Measurements from ENCODE around the gene PLCH1. TPM values are rescaled to one million over a fixed set of nuclear protein-coding genes. Genes with fewer than 3 reads are reported as not detected.
A peak's percentile ranks its signal among the peaks of the same experiment; 100 is the strongest.

PLCH1 gene
- total RNA-seq, 1 experiment from 2014 or later: 3.1 TPM

- POLR2A ChIA-PET (ENCODE audit: low non-redundant PET): no interaction called here
- peak overlapping the region; percentile 39 for H3K27ac ChIP-seq (ENCODE audit: low read depth, low read length, poor library complexity, severe bottlenecking)
These were observed 753 bp downstream of the PLCH1 start for GRCh38 chr3:155744010-155744625.

GRCh38 chr3:155743606-155744005 is 1.3 kb downstream of the PLCH1 start:
- TSS peak; percentile 29 for BruUV-seq (replicated peaks)
- no peak for DNase-seq (ENCODE audit: low spot score)
- CTCF ChIA-PET: interaction anchor here (0.6 kb wide), 1 partner anchor 455 kb away, joined by 9 read pairs; no protein-coding TSS in a partner anchor

More at GRCh38 chr3:155744010-155744625, 753 bp downstream of the PLCH1 start:
- Histone ChIP-seq H3K9me3 (ENCODE audit: low read depth, low read length, poor library complexity, severe bottlenecking) (no peaks in the 10 kb centered on the region), H3K36me3 (ENCODE audit: insufficient read depth, low read length, poor library complexity, severe bottlenecking) (no peaks in the 10 kb centered on the region), H3K4me3 (ENCODE audit: low read depth, low read length, poor library complexity, severe bottlenecking) (peak overlapping the region; percentile 72), H3K4me1 (ENCODE audit: insufficient read depth, low read length, poor library complexity, severe bottlenecking) (peaks cover 16% of the 10 kb centered on the region), H3K27me3 (replicated peaks; ENCODE audit: insufficient read depth, low read depth, low read length, poor library complexity) (no peaks in the 10 kb centered on the region)
- TF ChIP-seq CTCF (conservative IDR thresholded peaks at IDR 0.05; ENCODE audit: low read depth, low read length): no peak
- TF ChIP-seq EZH2 (IDR thresholded peaks at IDR 0.05; ENCODE audit: borderline replicate concordance, low read depth, low read length, poor library complexity, severe bottlenecking): no peak
- DNase-seq (ENCODE audit: low spot score): peak; percentile 85
- BruUV-seq (replicated peaks): no TSS peak
- CTCF ChIA-PET: interaction anchor here (0.6 kb wide), 1 partner anchor 455 kb away, joined by 9 read pairs; no protein-coding TSS in a partner anchor
- intact Hi-C loops (cut with micrococcal nuclease; ENCODE audit: unreplicated experiment): loop anchor here (2.0 kb wide), 1 partner anchor 63 kb away; the partner anchor contains the start of gene C3orf33

GRCh38 chr3:155742349-155742965 is 2.4 kb downstream of the PLCH1 start:
- POLR2A ChIA-PET (ENCODE audit: low non-redundant PET): no interaction called here

More at GRCh38 chr3:155743606-155744005, 1.3 kb downstream of the PLCH1 start:
- intact Hi-C loops (cut with micrococcal nuclease; ENCODE audit: unreplicated experiment): loop anchor here (2.0 kb wide), 1 partner anchor 63 kb away; the partner anchor contains the start of gene C3orf33
- no peaks in the 10 kb centered on the region for H3K9me3 ChIP-seq (ENCODE audit: low read depth, low read length, poor library complexity, severe bottlenecking)
- H3K27ac ChIP-seq (ENCODE audit: low read depth, low read length, poor library complexity, severe bottlenecking): no peak overlapping the region
- H3K36me3 ChIP-seq (ENCODE audit: insufficient read depth, low read length, poor library complexity, severe bottlenecking): no peaks in the 10 kb centered on the region
- peak overlapping the region; percentile 72 for H3K4me3 ChIP-seq (ENCODE audit: low read depth, low read length, poor library complexity, severe bottlenecking)
- POLR2A ChIA-PET (ENCODE audit: low non-redundant PET): no interaction called here
- TF ChIP-seq CTCF (conservative IDR thresholded peaks at IDR 0.05; ENCODE audit: low read depth, low read length): no peak
- no peak for TF ChIP-seq EZH2 (IDR thresholded peaks at IDR 0.05; ENCODE audit: borderline replicate concordance, low read depth, low read length, poor library complexity, severe bottlenecking)
- H3K4me1 ChIP-seq (ENCODE audit: insufficient read depth, low read length, poor library complexity, severe bottlenecking): peaks cover 16% of the 10 kb centered on the region
- no peaks in the 10 kb centered on the region for H3K27me3 ChIP-seq (replicated peaks; ENCODE audit: insufficient read depth, low read depth, low read length, poor library complexity)

More at GRCh38 chr3:155742349-155742965, 2.4 kb downstream of the PLCH1 start:
- no peak overlapping the region for H3K4me3 ChIP-seq (ENCODE audit: low read depth, low read length, poor library complexity, severe bottlenecking)
- H3K27me3 ChIP-seq (replicated peaks; ENCODE audit: insufficient read depth, low read depth, low read length, poor library complexity): no peaks in the 10 kb centered on the region
- TF ChIP-seq EZH2 (IDR thresholded peaks at IDR 0.05; ENCODE audit: borderline replicate concordance, low read depth, low read length, poor library complexity, severe bottlenecking) (no peak), CTCF (conservative IDR thresholded peaks at IDR 0.05; ENCODE audit: low read depth, low read length) (no peak)
- no peaks in the 10 kb centered on the region for H3K36me3 ChIP-seq (ENCODE audit: insufficient read depth, low read length, poor library complexity, severe bottlenecking)
- BruUV-seq (replicated peaks): no TSS peak
- H3K4me1 ChIP-seq (ENCODE audit: insufficient read depth, low read length, poor library complexity, severe bottlenecking): peaks cover 15% of the 10 kb centered on the region
- no peaks in the 10 kb centered on the region for H3K9me3 ChIP-seq (ENCODE audit: low read depth, low read length, poor library complexity, severe bottlenecking)
- DNase-seq (ENCODE audit: low spot score): no peak
- intact Hi-C loops (cut with micrococcal nuclease; ENCODE audit: unreplicated experiment): no loop called here
- H3K27ac ChIP-seq (ENCODE audit: low read depth, low read length, poor library complexity, severe bottlenecking): no peak overlapping the region
- CTCF ChIA-PET: no interaction called here

Data from A673 (cell line).